T-helper 1 cell treated with Interleukin-12 subunit alpha and Interleukin-12 subunit beta and Interleukin-4 antibody, amounts not matched to agents 30 μg/mL and 1 μg/mL, for 36 hours (primary cell): ENCODE results near the gene ITCH.
A peak's percentile ranks its signal among the peaks of the same experiment; 100 is the strongest.

Experiments used
- H3K27ac Mint-ChIP-seq: one replicate; pipeline ENCODE4 v1.8.0; 2021; ENCODE audit warnings: mild to moderate bottlenecking, mixed read lengths
- H3K27me3 Mint-ChIP-seq: one replicate; pipeline ENCODE4 v1.8.0; 2021; ENCODE audit warnings: low read depth, mixed read lengths
- H3K36me3 Mint-ChIP-seq: one replicate; pipeline ENCODE4 v1.8.0; 2021; ENCODE audit warnings: low read depth, mixed read lengths
- H3K4me1 Mint-ChIP-seq: one replicate; pipeline ENCODE4 v1.8.0; 2021; ENCODE audit warnings: low read depth, mixed read lengths
- H3K4me3 Mint-ChIP-seq: one replicate; pipeline ENCODE4 v1.8.0; 2021; ENCODE audit warnings: mild to moderate bottlenecking, moderate library complexity, mixed read lengths
- H3K9me3 Mint-ChIP-seq: one replicate; pipeline ENCODE4 v1.8.0; 2021; ENCODE audit warnings: mixed read lengths

ITCH gene

DNA sequence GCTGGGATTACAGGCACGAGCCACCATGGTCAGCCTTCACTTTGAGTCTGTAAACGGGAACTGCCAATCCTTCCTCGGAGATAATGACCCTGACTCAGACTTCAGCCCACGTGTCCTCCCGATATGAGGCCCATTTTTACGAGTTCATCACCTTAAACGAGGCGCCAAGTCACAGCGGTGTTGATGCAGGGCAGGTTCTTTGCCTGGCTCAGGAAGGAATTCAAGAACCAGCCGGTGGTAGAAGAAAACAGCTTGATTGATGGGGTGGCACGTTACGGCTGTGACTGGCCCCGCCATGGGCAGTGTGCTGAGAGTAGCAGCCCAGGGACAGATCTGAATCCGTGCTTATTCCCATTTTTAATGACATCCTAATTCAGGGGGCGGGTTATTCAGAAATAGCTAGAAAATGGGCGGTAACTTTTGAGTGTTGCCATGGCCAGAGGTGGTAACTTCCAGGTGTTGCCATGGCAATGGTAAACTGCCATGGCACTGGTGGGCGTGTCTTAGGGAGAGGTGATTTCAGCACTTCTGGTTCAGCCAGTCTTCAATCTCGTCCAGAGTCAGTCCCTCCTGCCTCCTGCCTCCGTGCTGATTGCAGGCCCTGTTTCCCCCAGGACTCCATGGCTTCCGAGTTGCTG, 186.3 kb downstream of the ITCH start:
- Mint-ChIP-seq H3K36me3 (no peaks in the 10 kb centered on the region), H3K27me3 (no peaks in the 10 kb centered on the region), H3K9me3 (no peaks in the 10 kb centered on the region), H3K4me3 (no peak overlapping the region), H3K27ac (no peak overlapping the region), H3K4me1 (peaks cover 3% of the 10 kb centered on the region)

DNA sequence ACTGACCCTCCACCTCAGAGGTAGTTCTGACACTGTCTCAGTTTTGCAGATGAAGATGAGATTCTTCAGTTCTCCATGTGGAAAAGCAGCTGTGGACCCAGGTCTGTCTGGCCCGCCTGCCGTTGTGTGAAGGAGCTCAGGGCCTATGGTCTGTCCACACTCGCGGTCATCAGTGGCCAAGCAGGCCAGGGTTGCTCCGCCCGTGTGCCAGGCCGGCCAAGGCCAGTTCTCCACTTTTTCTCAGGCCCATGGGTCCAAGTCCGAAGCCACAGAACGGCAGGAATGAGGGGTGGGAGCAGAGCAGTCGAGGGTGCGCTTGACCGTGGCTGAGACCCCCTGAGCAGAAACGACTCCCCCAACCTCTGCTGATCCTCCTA, 186.8 kb downstream of the ITCH start:
- Mint-ChIP-seq H3K36me3 (no peaks in the 10 kb centered on the region), H3K4me1 (no peaks in the 10 kb centered on the region), H3K9me3 (no peaks in the 10 kb centered on the region), H3K27ac (no peak overlapping the region), H3K4me3 (no peak overlapping the region), H3K27me3 (no peaks in the 10 kb centered on the region)

DNA sequence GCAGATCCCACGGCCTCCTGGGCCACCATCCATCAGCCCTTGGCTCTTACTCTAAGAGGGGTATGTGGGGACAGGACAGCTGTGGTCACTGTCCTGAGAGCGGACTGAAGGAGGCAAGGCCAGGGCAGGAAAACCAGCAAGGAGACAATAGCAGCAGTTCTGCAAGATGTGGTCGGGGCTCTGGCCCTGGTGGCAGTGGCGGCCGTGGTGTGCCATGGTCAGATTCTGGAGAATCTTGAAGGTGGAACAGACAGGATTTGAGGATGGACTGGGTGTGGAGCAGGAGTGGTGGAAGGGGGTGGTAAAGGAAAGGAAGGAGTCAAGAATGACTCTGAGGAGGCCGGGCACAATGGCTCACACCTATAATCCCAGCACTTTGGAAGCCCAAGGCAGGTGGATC, 189.5 kb downstream of the ITCH start:
- H3K27me3 Mint-ChIP-seq = no peaks in the 10 kb centered on the region
- H3K4me1 Mint-ChIP-seq = peaks cover 8% of the 10 kb centered on the region
- H3K27ac Mint-ChIP-seq = no peak overlapping the region
- H3K4me3 Mint-ChIP-seq = no peak overlapping the region
- H3K36me3 Mint-ChIP-seq = no peaks in the 10 kb centered on the region
- no peaks in the 10 kb centered on the region for H3K9me3 Mint-ChIP-seq

DNA sequence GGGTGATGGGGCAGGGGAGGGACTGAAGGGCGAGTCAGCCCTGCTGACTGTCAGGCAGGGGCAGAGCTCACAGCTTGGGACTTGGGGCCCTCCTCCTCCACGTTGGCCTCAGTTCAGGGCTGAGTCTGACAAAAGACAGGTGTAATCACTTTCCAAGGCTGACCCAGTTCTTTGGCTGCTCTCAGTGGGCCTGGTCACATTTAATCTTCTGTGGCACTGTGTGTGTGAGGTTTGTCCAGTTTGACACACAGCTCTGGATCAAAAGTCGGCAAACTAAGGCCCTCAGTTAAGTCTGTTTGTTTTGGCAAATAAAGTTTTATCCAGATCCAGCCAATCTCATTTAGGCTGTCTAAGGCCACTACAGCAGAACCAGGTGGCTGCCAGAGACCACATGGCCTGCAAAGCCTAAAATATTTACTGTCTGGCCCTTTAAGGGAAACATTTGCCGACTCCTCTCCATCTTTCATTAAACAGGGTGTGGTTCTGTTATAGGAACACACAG, 190.3 kb downstream of the ITCH start:
- Mint-ChIP-seq H3K4me3 (no peak overlapping the region), H3K27me3 (no peaks in the 10 kb centered on the region), H3K9me3 (no peaks in the 10 kb centered on the region), H3K4me1 (peaks cover 14% of the 10 kb centered on the region), H3K27ac (no peak overlapping the region), H3K36me3 (no peaks in the 10 kb centered on the region)

DNA sequence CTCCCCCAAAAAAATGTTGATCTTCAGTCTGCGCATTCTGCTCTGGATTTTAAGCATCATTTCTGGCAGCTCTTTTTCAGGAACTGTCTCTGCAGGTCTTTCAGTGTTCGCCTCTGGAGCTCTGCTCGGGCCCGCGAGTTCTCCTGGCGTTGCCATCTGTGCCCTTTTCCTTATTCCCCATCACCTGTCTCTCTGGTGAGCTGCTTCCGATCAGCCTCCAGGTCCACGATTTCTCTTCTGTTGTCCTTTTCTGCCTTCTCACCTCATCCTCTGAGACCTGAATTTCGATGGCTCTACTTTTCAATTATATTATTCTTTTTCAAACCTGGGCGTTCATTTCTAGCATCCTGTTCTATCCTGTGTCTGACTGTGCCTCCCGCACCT, 194.9 kb downstream of the ITCH start:
- Mint-ChIP-seq H3K27me3 (no peaks in the 10 kb centered on the region), H3K27ac (peak overlapping the region; percentile 91), H3K36me3 (peaks cover 1% of the 10 kb centered on the region), H3K4me1 (peaks cover 19% of the 10 kb centered on the region), H3K9me3 (no peaks in the 10 kb centered on the region), H3K4me3 (peak overlapping the region; percentile 89)

DNA sequence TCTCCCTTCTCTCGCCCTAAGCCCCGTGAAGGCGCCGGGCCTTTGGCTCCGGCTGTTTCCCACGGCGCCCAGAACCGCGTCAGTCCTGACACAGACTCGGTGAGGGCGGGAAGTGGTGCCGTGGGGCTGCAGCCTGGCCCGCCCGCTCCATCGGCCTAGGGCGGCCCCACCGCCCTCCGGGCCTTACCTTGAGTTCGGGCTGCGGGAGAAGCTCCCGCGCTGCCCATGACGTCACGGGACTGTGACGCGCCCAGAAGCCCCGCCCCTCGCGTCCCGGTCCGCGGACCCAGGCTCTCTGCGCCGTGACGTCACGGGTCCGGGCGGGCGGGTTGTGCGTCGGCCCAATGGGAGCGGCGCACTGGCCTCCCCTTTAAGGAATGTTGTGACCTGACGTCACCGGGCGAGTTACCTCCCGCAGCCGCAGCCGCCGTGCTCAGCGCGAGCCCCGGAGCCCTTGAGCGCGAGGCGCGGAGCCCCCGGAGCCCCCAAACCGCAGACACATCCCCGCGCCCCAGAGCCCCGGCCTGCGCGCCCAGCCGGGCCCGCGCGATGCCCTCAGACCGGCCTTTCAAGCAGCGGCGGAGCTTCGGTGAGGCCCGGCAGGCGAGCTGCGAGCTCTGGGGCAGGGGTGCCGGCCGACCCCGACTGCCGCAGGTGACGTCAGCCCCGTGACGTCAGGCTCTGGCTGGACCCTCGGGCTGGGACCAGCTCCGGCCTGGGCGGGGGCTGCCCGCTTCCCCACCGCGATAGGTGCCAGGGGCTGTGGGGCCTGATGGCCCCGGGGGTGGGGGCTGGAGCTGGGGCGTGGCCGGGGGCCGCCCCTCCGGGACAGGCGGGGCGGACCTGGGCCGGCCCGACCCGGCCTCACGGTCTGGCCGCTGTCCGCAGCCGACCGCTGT, 195.5 kb downstream of the ITCH start, which contains the start of gene MAP1LC3A:
MAP1LC3A (plus strand) TSS at position 399 of the 899 bp plus-strand sequence; CDS start at position 550, 151 bp downstream.
- Mint-ChIP-seq H3K36me3 (peaks cover 1% of the 10 kb centered on the region), H3K27ac (peak within 1 kb of the TSS; percentile 91), H3K4me1 (peaks cover 19% of the 10 kb centered on the region), H3K4me3 (peak within 1 kb of the TSS; percentile 89), H3K27me3 (no peaks in the 10 kb centered on the region), H3K9me3 (no peaks in the 10 kb centered on the region)

DNA sequence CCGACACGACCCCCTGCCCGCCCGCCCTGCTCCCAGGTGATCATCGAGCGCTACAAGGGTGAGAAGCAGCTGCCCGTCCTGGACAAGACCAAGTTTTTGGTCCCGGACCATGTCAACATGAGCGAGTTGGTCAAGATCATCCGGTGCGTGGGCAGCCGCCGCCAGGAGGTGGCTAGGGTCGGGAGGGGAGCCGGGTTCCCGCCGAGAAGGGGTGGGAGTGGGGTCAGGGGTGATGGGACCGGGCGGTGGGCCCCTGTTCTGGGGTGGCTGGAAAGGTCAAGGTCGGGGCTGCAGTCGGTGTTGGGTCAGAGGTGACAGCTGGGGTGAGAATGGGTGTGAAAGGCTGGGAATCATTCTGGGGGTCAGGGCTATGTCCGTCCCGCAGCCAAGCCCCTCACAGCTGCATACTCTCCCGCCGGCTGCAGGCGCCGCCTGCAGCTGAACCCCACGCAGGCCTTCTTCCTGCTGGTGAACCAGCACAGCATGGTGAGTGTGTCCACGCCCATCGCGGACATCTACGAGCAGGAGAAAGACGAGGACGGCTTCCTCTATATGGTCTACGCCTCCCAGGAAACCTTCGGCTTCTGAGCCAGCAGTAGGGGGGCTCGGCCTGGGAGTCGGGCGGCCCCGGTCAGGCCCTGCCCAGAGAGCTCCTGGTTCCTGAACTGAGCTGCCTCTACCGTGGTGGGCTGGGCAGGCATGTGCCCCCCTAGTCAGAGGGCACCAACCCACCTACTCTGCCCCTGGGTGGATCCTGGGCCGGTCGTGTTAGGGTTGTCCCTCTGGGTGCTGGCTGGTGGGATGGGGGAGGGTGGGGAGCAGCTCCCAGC, 196.5 kb downstream of the ITCH start:
- H3K4me1 Mint-ChIP-seq = peaks cover 20% of the 10 kb centered on the region
- no peaks in the 10 kb centered on the region for H3K9me3 Mint-ChIP-seq
- peak overlapping the region; percentile 36 for H3K27ac Mint-ChIP-seq
- no peaks in the 10 kb centered on the region for H3K27me3 Mint-ChIP-seq
- H3K36me3 Mint-ChIP-seq = peaks cover 1% of the 10 kb centered on the region
- H3K4me3 Mint-ChIP-seq = peak overlapping the region; percentile 40

DNA sequence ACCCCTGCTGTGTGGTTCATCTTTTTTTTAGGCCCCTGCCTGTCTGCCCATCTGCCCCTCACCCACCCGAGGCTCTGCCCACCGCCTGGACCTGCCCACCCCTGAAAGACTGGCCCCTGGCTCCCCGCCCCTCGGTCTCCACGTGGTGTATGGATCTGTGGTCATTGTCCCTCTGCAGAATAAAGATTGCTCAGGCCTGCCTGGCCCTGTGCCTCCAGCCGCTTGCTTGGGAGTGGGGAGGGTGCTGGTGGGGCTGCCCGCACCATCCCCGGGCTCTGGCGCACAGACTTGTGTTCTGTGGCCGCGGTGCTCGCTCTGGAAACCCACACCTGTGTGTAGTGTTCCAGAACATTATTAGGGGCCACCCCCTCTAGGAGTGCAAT, 197.1 kb downstream of the ITCH start:
- H3K27me3 Mint-ChIP-seq = no peaks in the 10 kb centered on the region
- peaks cover 21% of the 10 kb centered on the region for H3K4me1 Mint-ChIP-seq
- H3K9me3 Mint-ChIP-seq = no peaks in the 10 kb centered on the region
- peak overlapping the region; percentile 61 for H3K4me3 Mint-ChIP-seq
- H3K36me3 Mint-ChIP-seq = peaks cover 1% of the 10 kb centered on the region
- peak overlapping the region; percentile 55 for H3K27ac Mint-ChIP-seq

DNA sequence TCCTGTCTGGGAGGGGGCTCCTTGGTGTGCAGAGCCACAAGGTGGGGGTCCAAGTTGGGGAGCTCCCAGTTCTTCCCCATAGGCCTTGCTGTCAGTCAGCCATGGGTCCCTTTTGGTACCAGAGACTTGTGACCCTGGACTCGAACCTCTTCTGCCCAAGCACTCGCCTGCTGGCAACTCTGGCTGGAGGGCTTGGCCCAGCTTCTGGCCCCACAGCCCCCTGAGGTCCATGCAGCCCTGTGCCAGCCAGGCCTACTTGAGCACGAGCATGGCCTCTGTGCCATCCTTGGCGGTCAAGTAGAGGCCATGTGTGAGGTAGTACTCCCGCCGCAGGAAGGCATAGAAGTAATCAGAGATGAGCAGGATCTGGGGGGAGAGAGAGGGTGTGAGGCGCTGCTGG, 197.5 kb downstream of the ITCH start:
- Mint-ChIP-seq H3K36me3 (peaks cover 1% of the 10 kb centered on the region), H3K27me3 (no peaks in the 10 kb centered on the region), H3K27ac (no peak overlapping the region), H3K4me3 (no peak overlapping the region), H3K4me1 (peaks cover 22% of the 10 kb centered on the region), H3K9me3 (no peaks in the 10 kb centered on the region)
